ENCODE measurements around the gene KCTD1. TPM values are rescaled to one million over a fixed set of nuclear protein-coding genes. Genes with fewer than 3 reads are reported as not detected.

KCTD1 gene
- total RNA-seq, 4 donors from 2014 or later = 4.7 to 6.0 (median 5.2) TPM

DNA sequence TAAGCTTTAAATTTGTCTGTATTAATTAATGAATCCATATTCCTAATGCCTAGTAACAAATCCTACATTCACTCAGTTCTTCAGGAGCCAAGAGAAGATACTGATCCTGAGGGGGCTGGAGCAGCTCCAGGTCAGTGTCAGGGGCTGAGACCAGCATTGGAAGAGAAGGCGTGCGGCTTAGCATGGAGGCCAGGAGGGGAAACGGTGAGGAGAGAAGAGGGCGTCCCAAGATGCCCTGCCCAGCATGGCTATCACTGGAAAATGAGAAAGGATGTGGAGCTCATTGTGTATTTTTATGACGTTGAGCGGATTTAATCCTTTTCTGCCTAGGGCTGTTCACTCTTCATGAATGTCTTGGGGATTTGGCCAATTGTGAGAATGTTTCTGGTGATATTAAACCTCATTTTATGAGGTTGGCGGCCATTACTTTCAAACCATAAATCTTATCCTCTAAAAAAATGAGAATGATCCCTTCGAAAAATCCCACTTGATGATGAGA is 131.7 kb downstream of the KCTD1 start:
- intact Hi-C loops (cut with DNase I; ENCODE audit: low total_unique reads) (no loop called here), in situ Hi-C loops (cut with MboI; ENCODE audit: low sequenced_read_pairs in 4 of 4) (loop anchor here in 1 of 4 donors (25.0 kb wide), 1 partner anchor 221 kb away; no protein-coding TSS in a partner anchor)
- no peak for DNase-seq

DNA sequence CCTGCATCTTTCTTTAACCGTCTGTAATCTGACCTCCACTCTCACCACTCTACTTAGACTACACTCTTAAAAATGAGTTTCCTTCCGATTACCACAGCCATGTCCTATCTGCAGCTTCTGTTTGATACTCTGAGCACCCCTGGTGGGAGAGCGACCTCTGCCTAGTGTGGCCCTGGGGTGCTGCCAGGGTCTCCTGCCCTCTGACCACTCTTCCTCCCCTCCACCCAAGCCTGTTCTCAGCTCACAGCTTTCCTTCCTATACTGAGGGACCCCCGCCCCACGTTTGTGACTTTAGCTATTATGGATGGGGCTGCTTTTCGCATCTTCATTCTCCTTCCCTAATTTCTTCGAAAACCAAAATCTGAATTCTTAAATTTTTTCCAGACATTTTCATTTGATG is 132.7 kb downstream of the KCTD1 start:
- no peak for ATAC-seq
- no peak overlapping the region for H3K4me3 ChIP-seq
- TF ChIP-seq POLR2A (IDR thresholded peaks at IDR 0.05) = no peak
- no peak for TF ChIP-seq CTCF (IDR thresholded peaks at IDR 0.05 in 4 of 5, conservative IDR thresholded peaks at IDR 0.05 in 1 of 5)
- in situ Hi-C loops (cut with MboI; ENCODE audit: low sequenced_read_pairs in 4 of 4) (loop anchor here in 1 of 4 donors (25.0 kb wide), 1 partner anchor 222 kb away; no protein-coding TSS in a partner anchor), intact Hi-C loops (cut with DNase I; ENCODE audit: low total_unique reads) (no loop called here)
- H3K4me1 ChIP-seq = no peaks in the 10 kb centered on the region
- no peaks in the 10 kb centered on the region for H3K9me3 ChIP-seq
- H3K27ac ChIP-seq = no peak overlapping the region
- no peaks in the 10 kb centered on the region for H3K36me3 ChIP-seq
- no peak for DNase-seq
- H3K27me3 ChIP-seq = no peaks in the 10 kb centered on the region

More for the DNA sequence above, 131.7 kb downstream of the KCTD1 start:
- no peaks in the 10 kb centered on the region for H3K9me3 ChIP-seq
- no peak overlapping the region for H3K4me3 ChIP-seq
- H3K36me3 ChIP-seq = no peaks in the 10 kb centered on the region
- no peak for ATAC-seq
- no peak for TF ChIP-seq POLR2A (IDR thresholded peaks at IDR 0.05)
- no peak for TF ChIP-seq CTCF (IDR thresholded peaks at IDR 0.05 in 4 of 5, conservative IDR thresholded peaks at IDR 0.05 in 1 of 5)
- H3K27ac ChIP-seq = no peak overlapping the region
- H3K4me1 ChIP-seq = no peaks in the 10 kb centered on the region
- no peaks in the 10 kb centered on the region for H3K27me3 ChIP-seq

DNA sequence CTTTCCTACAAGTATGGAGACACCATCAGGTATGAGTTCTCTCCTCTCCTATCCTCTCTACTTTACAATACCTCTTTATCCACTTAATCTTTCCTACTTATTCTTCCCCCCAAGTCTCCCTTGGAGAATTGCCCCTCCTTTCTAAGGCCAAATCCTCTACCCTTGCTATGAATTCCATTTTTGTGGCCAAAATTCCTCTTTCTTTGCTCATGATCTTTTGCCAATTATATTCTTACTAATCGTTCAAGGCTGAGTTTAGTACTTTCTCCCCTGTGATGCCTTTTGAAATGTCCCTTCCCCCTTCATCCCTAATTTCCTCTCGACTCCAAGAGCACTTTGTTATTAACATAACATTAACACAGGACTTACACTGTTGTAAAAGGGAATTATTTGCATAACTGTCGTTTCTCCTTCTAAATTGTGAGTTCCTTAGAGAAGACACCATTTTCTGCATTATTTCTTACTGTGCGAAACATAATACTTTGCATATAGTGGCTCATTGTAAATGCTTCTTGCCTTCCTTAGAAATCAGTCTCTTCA is 133.4 kb downstream of the KCTD1 start:
- intact Hi-C loops (cut with DNase I; ENCODE audit: low total_unique reads) (no loop called here), in situ Hi-C loops (cut with MboI; ENCODE audit: low sequenced_read_pairs in 4 of 4) (loop anchor here in 1 of 4 donors (25.0 kb wide), 1 partner anchor 222 kb away; no protein-coding TSS in a partner anchor)
- Histone ChIP-seq H3K4me3 (no peak overlapping the region), H3K9me3 (no peaks in the 10 kb centered on the region), H3K4me1 (no peaks in the 10 kb centered on the region), H3K27me3 (no peaks in the 10 kb centered on the region), H3K36me3 (no peaks in the 10 kb centered on the region), H3K27ac (no peak overlapping the region)
- DNase-seq (no peak), ATAC-seq (no peak)
- TF ChIP-seq CTCF (IDR thresholded peaks at IDR 0.05 in 4 of 5, conservative IDR thresholded peaks at IDR 0.05 in 1 of 5) (no peak), POLR2A (IDR thresholded peaks at IDR 0.05) (no peak)

GRCh38 chr18:26409091-26409490 is 139.3 kb downstream of the KCTD1 start:
- ATAC-seq (no peak), DNase-seq (no peak)
- Histone ChIP-seq H3K4me3 (no peak overlapping the region), H3K4me1 (no peaks in the 10 kb centered on the region), H3K27me3 (no peaks in the 10 kb centered on the region), H3K9me3 (no peaks in the 10 kb centered on the region), H3K27ac (no peak overlapping the region), H3K36me3 (no peaks in the 10 kb centered on the region)
- TF ChIP-seq POLR2A (IDR thresholded peaks at IDR 0.05) (no peak), CTCF (IDR thresholded peaks at IDR 0.05 in 4 of 5, conservative IDR thresholded peaks at IDR 0.05 in 1 of 5) (no peak)
- in situ Hi-C loops (cut with MboI; ENCODE audit: low sequenced_read_pairs in 4 of 4) (loop anchor here in 2 of 4 donors (10.0 to 25.0 kb wide), 2 partner anchors 228 to 236 kb away; no protein-coding TSS in a partner anchor), intact Hi-C loops (cut with DNase I; ENCODE audit: low total_unique reads) (no loop called here)
